ENCODE measurements around the gene GEMIN8. TPM values are rescaled to one million over a fixed set of nuclear protein-coding genes. Genes with fewer than 3 reads are reported as not detected.

Gene GEMIN8
- total and polyA plus RNA-seq, 5 donors from 2014 or later = 16.5 to 37.9 (median 27.7) TPM

GRCh38 chrX:13966793-13967125, 62.9 kb downstream of the GEMIN8 start:
- Mint-ChIP-seq H3K4me1 (no peaks in the 10 kb centered on the region), H3K27ac (no peak overlapping the region), H3K9me3 (peaks cover 0 to 1% (median 0%) of the 10 kb centered on the region in 7 donors), H3K4me3 (no peak overlapping the region), H3K36me3 (no peaks in the 10 kb centered on the region), H3K27me3 (no peaks in the 10 kb centered on the region)
- Histone ChIP-seq H3K4me1 (ENCODE audit: control insufficient read depth, insufficient read depth, low read length, poor library complexity, severe bottlenecking) (no peaks in the 10 kb centered on the region), H3K27ac (ENCODE audit: insufficient read depth, low read length, poor library complexity, severe bottlenecking) (no peak overlapping the region), H3K9me3 (ENCODE audit: control insufficient read depth in 2 of 2, low read length in 2 of 2) (no peaks in the 10 kb centered on the region), H3K36me3 (ENCODE audit: control insufficient read depth, insufficient read depth, low read length) (no peaks in the 10 kb centered on the region), H3K4me3 (ENCODE audit: low read depth, low read length) (no peak overlapping the region), H3K27me3 (ENCODE audit: control insufficient read depth, insufficient read depth, low read length) (no peaks in the 10 kb centered on the region)
- no peak for ATAC-seq (ENCODE audit: low read depth in 2 of 2)
- no peak for DNase-seq

GRCh38 chrX:13966071-13966792, 63.5 kb downstream of the GEMIN8 start:
- DNase-seq (no peak), ATAC-seq (ENCODE audit: low read depth in 2 of 2) (no peak)
- no peaks in the 10 kb centered on the region for H3K4me1 ChIP-seq (ENCODE audit: control insufficient read depth, insufficient read depth, low read length, poor library complexity, severe bottlenecking)
- Mint-ChIP-seq H3K36me3 (no peaks in the 10 kb centered on the region), H3K9me3 (no peaks in the 10 kb centered on the region), H3K4me1 (no peaks in the 10 kb centered on the region), H3K4me3 (no peak overlapping the region), H3K27ac (no peak overlapping the region), H3K27me3 (peaks cover 2% of the 10 kb centered on the region)
- H3K4me3 ChIP-seq (ENCODE audit: low read depth, low read length) = no peak overlapping the region
- H3K9me3 ChIP-seq (ENCODE audit: control insufficient read depth in 2 of 2, low read length in 2 of 2) = no peaks in the 10 kb centered on the region
- H3K36me3 ChIP-seq (ENCODE audit: control insufficient read depth, insufficient read depth, low read length) = no peaks in the 10 kb centered on the region
- no peak overlapping the region for H3K27ac ChIP-seq (ENCODE audit: insufficient read depth, low read length, poor library complexity, severe bottlenecking)
- H3K27me3 ChIP-seq (ENCODE audit: control insufficient read depth, insufficient read depth, low read length) = no peaks in the 10 kb centered on the region

- H3K4me1 ChIP-seq (ENCODE audit: control insufficient read depth, insufficient read depth, low read length, poor library complexity, severe bottlenecking) = no peaks in the 10 kb centered on the region
- Mint-ChIP-seq H3K36me3 (no peaks in the 10 kb centered on the region), H3K27ac (no peak overlapping the region), H3K4me3 (no peak overlapping the region), H3K4me1 (no peaks in the 10 kb centered on the region), H3K27me3 (peaks cover 4% of the 10 kb centered on the region), H3K9me3 (no peaks in the 10 kb centered on the region)
- H3K36me3 ChIP-seq (ENCODE audit: control insufficient read depth, insufficient read depth, low read length) = no peaks in the 10 kb centered on the region
- H3K27ac ChIP-seq (ENCODE audit: insufficient read depth, low read length, poor library complexity, severe bottlenecking) = no peak overlapping the region
- H3K4me3 ChIP-seq (ENCODE audit: low read depth, low read length) = no peak overlapping the region
- ATAC-seq (ENCODE audit: low read depth in 2 of 2) (no peak), DNase-seq (no peak)
- no peaks in the 10 kb centered on the region for H3K27me3 ChIP-seq (ENCODE audit: control insufficient read depth, insufficient read depth, low read length)
- no peaks in the 10 kb centered on the region for H3K9me3 ChIP-seq (ENCODE audit: control insufficient read depth in 2 of 2, low read length in 2 of 2)
These were observed 64.2 kb downstream of the GEMIN8 start for GRCh38 chrX:13965531-13965930.

GRCh38 chrX:13956998-13957397, 72.7 kb downstream of the GEMIN8 start:
- Mint-ChIP-seq H3K27ac (no peak overlapping the region), H3K4me3 (no peak overlapping the region)
- DNase-seq = no peak

More at GRCh38 chrX:13956998-13957397, 72.7 kb downstream of the GEMIN8 start:
- peaks cover 15% of the 10 kb centered on the region for H3K27me3 Mint-ChIP-seq
- Histone ChIP-seq H3K36me3 (ENCODE audit: control insufficient read depth, insufficient read depth, low read length) (no peaks in the 10 kb centered on the region), H3K4me3 (ENCODE audit: low read depth, low read length) (no peak overlapping the region), H3K4me1 (ENCODE audit: control insufficient read depth, insufficient read depth, low read length, poor library complexity, severe bottlenecking) (no peaks in the 10 kb centered on the region), H3K27me3 (ENCODE audit: control insufficient read depth, insufficient read depth, low read length) (no peaks in the 10 kb centered on the region), H3K27ac (ENCODE audit: insufficient read depth, low read length, poor library complexity, severe bottlenecking) (no peak overlapping the region), H3K9me3 (ENCODE audit: control insufficient read depth in 2 of 2, low read length in 2 of 2) (no peaks in the 10 kb centered on the region)
- H3K4me1 Mint-ChIP-seq = peaks cover 0 to 3% (median under 1%) of the 10 kb centered on the region in 4 donors
- H3K9me3 Mint-ChIP-seq = peaks cover 0 to 2% (median 0%) of the 10 kb centered on the region in 7 donors
- no peaks in the 10 kb centered on the region for H3K36me3 Mint-ChIP-seq
- no peak for ATAC-seq (ENCODE audit: low read depth in 2 of 2)

Other genes starting within 250 kb of the GEMIN8 start
- gene GPM6B, start 212.8 kb downstream of the GEMIN8 start, total RNA-seq = not detected
- under 1 TPM; 0.24 to 0.67 (median 0.34) TPM for gene GPM6B, start 212.8 kb downstream of the GEMIN8 start, polyA plus RNA-seq

All from CD4-positive, CD25-positive, alpha-beta regulatory T cell (primary cell).